ENCODE data around the gene ZNF292. TPM values are rescaled to one million over a fixed set of nuclear protein-coding genes. Genes with fewer than 3 reads are reported as not detected.
"Not testable (repeated sequence)": the region's sequence is repeated elsewhere in the genome, so short reads cannot be mapped to it uniquely, and the experiment has no call there.

The ZNF292 gene
- total RNA-seq, 1 donor from 2014 or later, result 30.4 TPM

GRCh38 chr6:87212596-87212995 is 57.2 kb downstream of the ZNF292 start:
- no peak for DNase-seq (ENCODE audit: low spot score)

- DNase-seq (ENCODE audit: low spot score), result no peak
These were observed 58.0 kb downstream of the ZNF292 start for GRCh38 chr6:87213364-87213763.

DNA sequence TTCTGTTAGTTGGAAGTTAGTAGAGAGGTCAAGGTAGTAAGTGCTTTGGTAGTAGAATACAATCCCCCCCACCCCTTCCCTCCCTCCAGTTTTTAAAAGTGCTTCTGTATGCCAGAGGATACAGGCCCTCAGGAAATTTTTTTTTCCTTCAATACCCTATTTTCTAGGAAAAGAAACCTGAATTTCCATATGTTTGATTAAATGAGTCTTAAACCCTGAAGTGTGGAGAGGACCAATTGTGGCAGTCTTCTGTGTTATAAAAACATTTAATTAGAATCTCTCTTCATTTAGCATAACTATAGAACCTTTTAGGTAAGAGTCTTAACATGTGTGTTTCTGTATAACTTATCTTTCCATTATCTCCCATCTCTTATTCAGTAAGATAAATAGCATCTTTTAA is 59.5 kb downstream of the ZNF292 start:
- DNase-seq (ENCODE audit: low spot score), result no peak

DNA sequence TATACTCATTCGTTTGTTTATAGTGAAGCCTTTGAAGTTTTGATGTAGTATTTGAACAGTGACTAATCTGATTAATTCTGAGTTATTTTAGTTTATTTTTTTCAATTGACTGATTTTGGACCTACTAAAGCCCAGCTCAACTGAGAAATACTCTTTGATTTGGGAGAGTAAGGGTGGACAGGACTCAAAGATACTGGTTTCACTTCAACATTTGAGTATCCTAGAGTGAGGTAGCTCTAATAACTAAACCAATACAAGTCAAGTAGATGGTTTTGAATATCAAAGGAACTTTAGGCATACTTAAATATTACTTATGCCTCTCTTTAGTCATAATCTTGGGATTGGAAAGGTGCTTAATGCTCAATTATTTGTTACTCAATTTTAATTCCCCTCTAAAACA is 65.6 kb downstream of the ZNF292 start:
- DNase-seq (ENCODE audit: low spot score), result no peak

- no peak for DNase-seq (ENCODE audit: low spot score)
These were observed 67.3 kb downstream of the ZNF292 start for GRCh38 chr6:87222676-87223075.

- no peak for DNase-seq (ENCODE audit: low spot score)
These were observed 69.6 kb downstream of the ZNF292 start for GRCh38 chr6:87224971-87225370.

GRCh38 chr6:87225511-87225910 is 70.1 kb downstream of the ZNF292 start:
- DNase-seq (ENCODE audit: low spot score), result no peak

DNA sequence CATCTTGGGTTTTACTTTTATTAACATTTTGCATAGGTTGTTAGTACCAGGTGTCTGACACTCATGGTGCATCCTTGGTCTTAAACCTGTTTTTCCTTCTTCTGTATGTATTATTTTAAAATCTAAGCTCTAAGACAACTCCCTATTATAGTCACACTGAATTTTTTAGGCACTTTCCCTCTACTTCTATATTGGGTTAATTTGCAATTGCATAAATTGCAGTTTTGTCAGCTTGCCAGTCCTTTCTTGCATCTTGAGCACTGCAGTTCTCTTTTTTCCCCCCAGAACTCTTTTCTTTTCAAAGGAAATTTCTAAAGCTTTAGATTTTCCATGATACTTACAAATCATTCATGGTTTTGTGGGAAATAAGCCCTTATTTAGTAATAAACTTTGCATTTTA is 70.6 kb downstream of the ZNF292 start:
- no peak for DNase-seq (ENCODE audit: low spot score)

GRCh38 chr6:87230801-87231200 is 75.4 kb downstream of the ZNF292 start:
- DNase-seq (ENCODE audit: low spot score), result no peak

DNA sequence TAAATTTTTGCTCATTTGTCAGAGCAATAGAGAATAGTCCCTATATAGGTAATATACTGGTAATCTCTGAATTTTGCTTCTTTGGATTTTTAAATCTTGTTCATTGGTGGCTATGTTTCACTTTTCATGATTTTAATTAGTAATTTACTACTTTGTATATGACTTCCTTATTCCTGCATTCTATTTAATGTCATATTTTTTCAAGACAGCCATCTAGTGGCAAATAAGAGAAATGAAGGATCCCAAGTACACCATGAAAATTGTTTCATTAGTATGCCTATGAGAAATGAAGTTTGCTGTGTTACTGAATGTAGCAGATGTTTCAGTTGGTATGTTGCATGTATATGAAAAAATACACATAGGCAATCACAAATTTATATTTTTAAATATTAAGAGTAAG is 82.4 kb downstream of the ZNF292 start:
- DNase-seq (ENCODE audit: low spot score), result no peak

GRCh38 chr6:87239098-87239635 is 83.8 kb downstream of the ZNF292 start:
- not testable (repeated sequence) for DNase-seq (ENCODE audit: low spot score)

GRCh38 chr6:87241304-87241703 is 85.9 kb downstream of the ZNF292 start:
- DNase-seq (ENCODE audit: low spot score), result no peak

- DNase-seq (ENCODE audit: low spot score), result no peak
These were observed 86.9 kb downstream of the ZNF292 start for GRCh38 chr6:87242311-87242710.

DNA sequence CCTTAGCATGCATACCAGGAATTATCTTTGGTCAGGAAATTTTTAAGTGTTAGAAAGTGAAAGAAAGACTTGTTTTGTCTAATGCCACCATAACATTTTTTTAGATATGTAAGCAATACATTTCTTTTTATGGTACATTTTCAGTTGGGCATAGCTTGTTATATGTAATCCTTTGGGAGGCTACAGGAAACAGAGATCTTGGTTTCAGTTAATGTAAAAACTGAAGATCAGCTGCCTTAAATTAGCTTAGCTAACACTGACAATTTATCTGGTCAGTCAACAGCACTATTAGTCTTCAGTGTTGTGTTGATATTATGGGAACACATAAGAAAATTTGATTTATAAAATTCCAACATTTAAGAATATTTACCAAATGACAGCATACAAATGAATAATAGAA is 88.4 kb downstream of the ZNF292 start:
- no peak for DNase-seq (ENCODE audit: low spot score)

DNA sequence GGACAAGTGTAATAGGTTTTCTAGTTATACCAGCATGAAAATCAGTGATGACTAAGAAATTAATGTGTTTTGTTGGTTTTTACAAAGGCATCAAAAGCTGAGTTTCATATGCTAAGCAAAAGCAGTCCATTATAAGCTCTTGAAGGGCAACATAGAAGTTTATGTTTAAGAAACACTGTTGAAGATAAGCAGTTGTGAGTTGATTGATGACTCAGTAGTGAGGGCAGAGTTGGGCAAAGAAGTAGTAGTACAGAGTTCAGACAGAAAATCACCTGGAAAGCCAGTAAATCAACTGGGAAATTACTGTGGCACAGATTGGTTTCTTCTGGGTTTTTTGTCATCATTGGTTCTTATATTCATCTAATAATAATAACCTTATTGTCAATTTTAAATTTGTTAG is 89.0 kb downstream of the ZNF292 start:
- DNase-seq (ENCODE audit: low spot score), result no peak

DNA sequence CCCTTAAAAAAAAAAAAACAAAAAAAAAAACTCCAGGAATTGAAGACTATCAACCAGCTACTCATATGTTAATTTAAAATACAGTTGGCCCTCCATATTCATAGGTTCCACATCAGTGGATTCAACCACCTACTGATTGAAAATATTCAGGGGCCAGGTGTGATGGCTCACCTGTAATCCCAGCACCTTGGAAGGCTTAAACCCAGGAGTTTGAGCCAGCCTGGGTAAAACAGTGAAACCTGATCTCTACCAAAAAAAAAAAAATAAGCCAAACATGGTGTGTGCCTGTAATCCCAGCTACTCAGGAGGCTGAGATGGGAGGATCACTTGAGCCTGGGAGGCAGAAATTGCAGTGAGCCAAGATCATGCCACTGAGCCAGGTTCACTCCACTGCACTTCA is 94.7 kb downstream of the ZNF292 start:
- no peak for DNase-seq (ENCODE audit: low spot score)

GRCh38 chr6:87251225-87251624 is 95.9 kb downstream of the ZNF292 start:
- no peak for DNase-seq (ENCODE audit: low spot score)

- DNase-seq (ENCODE audit: low spot score), result no peak
These were observed 96.4 kb downstream of the ZNF292 start for GRCh38 chr6:87251725-87252124.

DNA sequence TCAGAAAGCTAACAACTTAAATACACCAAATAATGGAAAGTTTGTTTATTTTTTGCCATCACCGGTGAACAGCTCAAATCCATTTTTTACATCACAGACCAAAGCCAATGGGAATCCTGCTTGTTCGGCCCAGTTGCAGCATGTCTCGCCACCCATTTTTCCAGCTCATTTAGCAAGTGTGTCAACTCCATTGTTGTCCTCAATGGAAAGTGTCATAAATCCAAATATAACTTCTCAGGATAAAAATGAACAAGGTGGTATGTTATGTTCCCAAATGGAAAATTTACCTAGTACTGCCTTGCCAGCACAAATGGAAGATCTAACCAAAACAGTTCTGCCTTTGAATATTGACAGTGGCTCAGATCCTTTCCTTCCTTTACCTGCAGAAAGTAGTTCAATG is 101.7 kb downstream of the ZNF292 start:
- DNase-seq (ENCODE audit: low spot score), result no peak

- no peak for DNase-seq (ENCODE audit: low spot score)
These were observed 102.2 kb downstream of the ZNF292 start for GRCh38 chr6:87257565-87257964.

DNA sequence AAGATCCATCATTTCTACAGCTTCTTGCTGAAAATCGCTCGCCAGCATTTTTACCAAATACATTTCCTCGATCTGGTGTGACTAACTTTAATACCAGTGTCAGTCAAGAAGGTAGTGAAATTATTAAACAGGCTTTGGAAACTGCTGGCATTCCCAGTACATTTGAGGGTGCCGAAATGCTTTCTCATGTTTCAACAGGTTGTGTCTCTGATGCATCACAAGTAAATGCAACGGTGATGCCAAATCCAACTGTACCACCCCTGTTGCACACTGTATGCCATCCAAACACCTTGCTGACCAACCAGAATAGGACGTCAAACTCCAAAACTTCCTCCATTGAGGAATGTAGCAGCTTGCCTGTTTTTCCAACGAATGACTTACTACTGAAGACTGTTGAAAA is 102.6 kb downstream of the ZNF292 start:
- no peak for DNase-seq (ENCODE audit: low spot score)

GRCh38 chr6:87259791-87260190 is 104.4 kb downstream of the ZNF292 start:
- no peak for DNase-seq (ENCODE audit: low spot score)

GRCh38 chr6:87261534-87261933 is 106.2 kb downstream of the ZNF292 start:
- DNase-seq (ENCODE audit: low spot score), result no peak

- DNase-seq (ENCODE audit: low spot score), result no peak
These were observed 109.1 kb downstream of the ZNF292 start for GRCh38 chr6:87264481-87264880.

Data from mesenteric fat pad (tissue), 1 donor.